Measurements from ENCODE around the gene FOXP3.

- no peak for TF ChIP-seq CREM (CRISPR knock-in tag; IDR thresholded peaks at IDR 0.05)
- TF ChIP-seq AFF4 (CRISPR knock-in tag; IDR thresholded peaks at IDR 0.05; ENCODE audit: borderline replicate concordance), result no peak
- TF ChIP-seq, protein P1, sequence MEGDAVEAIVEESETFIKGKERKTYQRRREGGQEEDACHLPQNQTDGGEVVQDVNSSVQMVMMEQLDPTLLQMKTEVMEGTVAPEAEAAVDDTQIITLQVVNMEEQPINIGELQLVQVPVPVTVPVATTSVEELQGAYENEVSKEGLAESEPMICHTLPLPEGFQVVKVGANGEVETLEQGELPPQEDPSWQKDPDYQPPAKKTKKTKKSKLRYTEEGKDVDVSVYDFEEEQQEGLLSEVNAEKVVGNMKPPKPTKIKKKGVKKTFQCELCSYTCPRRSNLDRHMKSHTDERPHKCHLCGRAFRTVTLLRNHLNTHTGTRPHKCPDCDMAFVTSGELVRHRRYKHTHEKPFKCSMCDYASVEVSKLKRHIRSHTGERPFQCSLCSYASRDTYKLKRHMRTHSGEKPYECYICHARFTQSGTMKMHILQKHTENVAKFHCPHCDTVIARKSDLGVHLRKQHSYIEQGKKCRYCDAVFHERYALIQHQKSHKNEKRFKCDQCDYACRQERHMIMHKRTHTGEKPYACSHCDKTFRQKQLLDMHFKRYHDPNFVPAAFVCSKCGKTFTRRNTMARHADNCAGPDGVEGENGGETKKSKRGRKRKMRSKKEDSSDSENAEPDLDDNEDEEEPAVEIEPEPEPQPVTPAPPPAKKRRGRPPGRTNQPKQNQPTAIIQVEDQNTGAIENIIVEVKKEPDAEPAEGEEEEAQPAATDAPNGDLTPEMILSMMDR (IDR thresholded peaks at IDR 0.05), result no peak
These were observed at the start of gene FOXP3 for GRCh38 chrX:49264460-49264859.

Measured in WTC11 (cell line).